GM21390 (cell line): ENCODE results near the gene EFNA4.

Source experiments
- ATAC-seq: cut with Tn5 transposase; IDR thresholded peaks from one replicate; pipeline ENCODE4 v1.9.1; 2021; ENCODE audit not compliant: unreplicated experiment

Gene EFNA4

GRCh38 chr1:155063550-155064110 is at the start of gene EFNA4:
EFNA4 (plus strand) TSS chr1:155063740; CDS start chr1:155063824, 84 bp downstream.
- peak; percentile 60 for ATAC-seq

- no peak for ATAC-seq
These were observed 48.6 kb upstream of the EFNA4 start for GRCh38 chr1:155014709-155015508.

GRCh38 chr1:155015527-155016230 is 47.9 kb upstream of the EFNA4 start:
- ATAC-seq: no peak

GRCh38 chr1:155016231-155016831 is 47.2 kb upstream of the EFNA4 start:
- ATAC-seq: no peak

GRCh38 chr1:155017041-155017945 is 46.2 kb upstream of the EFNA4 start:
- ATAC-seq: peak; percentile 80

GRCh38 chr1:155017946-155018316 is 45.6 kb upstream of the EFNA4 start:
- no peak for ATAC-seq

GRCh38 chr1:155018617-155019348 is 44.8 kb upstream of the EFNA4 start:
- no peak for ATAC-seq

GRCh38 chr1:155019377-155020245 is 43.9 kb upstream of the EFNA4 start:
- no peak for ATAC-seq

- no peak for ATAC-seq
These were observed 41.2 kb upstream of the EFNA4 start for GRCh38 chr1:155022136-155022926.

- no peak for ATAC-seq
These were observed 40.7 kb upstream of the EFNA4 start for GRCh38 chr1:155022927-155023236.

GRCh38 chr1:155023627-155024026 is 39.9 kb upstream of the EFNA4 start:
- ATAC-seq: no peak

- no peak for ATAC-seq
These were observed 39.2 kb upstream of the EFNA4 start for GRCh38 chr1:155024315-155024714.

- no peak for ATAC-seq
These were observed 37.4 kb upstream of the EFNA4 start for GRCh38 chr1:155026154-155026553.

- no peak for ATAC-seq
These were observed 37.0 kb upstream of the EFNA4 start for GRCh38 chr1:155026588-155026987.

GRCh38 chr1:155029513-155030242 is 33.9 kb upstream of the EFNA4 start:
- ATAC-seq: no peak

GRCh38 chr1:155030243-155030795 is 33.2 kb upstream of the EFNA4 start:
- ATAC-seq: no peak

- no peak for ATAC-seq
These were observed 32.6 kb upstream of the EFNA4 start for GRCh38 chr1:155030899-155031298.
